Neural cell (in vitro differentiated cells): ENCODE measurements around the gene FA2H. TPM values are rescaled to one million over a fixed set of nuclear protein-coding genes. Genes with fewer than 3 reads are reported as not detected.

ENCODE experiments used
- H2AFZ ChIP-seq: fragments of 200-600, 300-800 bp; sonication (generic), shearing (Covaris generic); 2 replicates; pipeline ENCODE4 v1.6.0; 2014; ENCODE audit warnings: low read depth, mild to moderate bottlenecking, antibody characterized with exemption, low read length, moderate library complexity
- H3F3A ChIP-seq: fragments of 200-600 bp; shearing (Covaris generic); 2 replicates; pipeline ENCODE4 v1.6.1; 2016; ENCODE audit warnings: mild to moderate bottlenecking, moderate library complexity, mixed read lengths, antibody characterized with exemption, low read length; ENCODE audit not compliant: insufficient read depth, poor library complexity, severe bottlenecking
- H3K27ac ChIP-seq: fragments of 200-600, 300-800 bp; sonication (generic), shearing (Covaris generic); 2 replicates; pipeline ENCODE4 v1.5.1; 2014; ENCODE audit warnings: mild to moderate bottlenecking, low read length, moderate library complexity
- H3K27me3 ChIP-seq: fragments of 300-800, 200-600 bp; sonication (generic), shearing (Covaris generic); 2 replicates; pipeline ENCODE4 v1.6.0; 2014; ENCODE audit warnings: mild to moderate bottlenecking, low read depth, low read length, moderate library complexity; ENCODE audit not compliant: insufficient read depth
- H3K36me3 ChIP-seq: fragments of 300-800, 200-600 bp; sonication (generic), shearing (Covaris generic); 2 replicates; pipeline ENCODE4 v1.5.1; 2014; ENCODE audit warnings: mild to moderate bottlenecking, antibody characterized with exemption, low read length, moderate library complexity; ENCODE audit not compliant: insufficient read depth
- H3K4me2 ChIP-seq: fragments of 300-800, 200-600 bp; sonication (generic), shearing (Covaris generic); 2 replicates; pipeline ENCODE4 v1.6.0; 2014; ENCODE audit warnings: mild to moderate bottlenecking, low read length
- H3K4me3 ChIP-seq: fragments of 300-800, 200-600 bp; sonication (generic), shearing (Covaris generic); 2 replicates; pipeline ENCODE4 v1.5.1; 2014; ENCODE audit warnings: mild to moderate bottlenecking, low read length, moderate library complexity
- H3K79me2 ChIP-seq: fragments of 200-600 bp; shearing (Covaris generic); replicated peaks from 2 replicates; pipeline ENCODE4 v1.6.0; 2014; ENCODE audit warnings: mild to moderate bottlenecking, low read length, moderate library complexity; ENCODE audit not compliant: insufficient read depth
- H3K9ac ChIP-seq: fragments of 300-800, 200-600 bp; sonication (generic), shearing (Covaris generic); 2 replicates; pipeline ENCODE4 v1.6.1; 2016; ENCODE audit warnings: mild to moderate bottlenecking, low read length, mixed read lengths
- H3K9me2 ChIP-seq: fragments of 200-600 bp; shearing (Covaris generic); 2 replicates; pipeline ENCODE4 v1.6.1; 2016; ENCODE audit warnings: mild to moderate bottlenecking, low read length, mixed read lengths; ENCODE audit not compliant: insufficient read depth
- H3K9me3 ChIP-seq: fragments of 200-600, 300-800 bp; sonication (generic), shearing (Covaris generic); 2 replicates; pipeline ENCODE4 v1.6.1; 2016; ENCODE audit warnings: mild to moderate bottlenecking, mixed run types, low read length, moderate library complexity, mixed read lengths
- H4K20me1 ChIP-seq: fragments of 200-600 bp; shearing (Covaris generic); 2 replicates; pipeline ENCODE4 v1.6.1; 2016; ENCODE audit warnings: mild to moderate bottlenecking, mixed run types; ENCODE audit not compliant: insufficient read depth
- CTCF ChIP-seq: fragments of 450-650 bp; IDR thresholded peaks from 2 replicates; pipeline ENCODE4 v1.5.1; 2014; ENCODE audit warnings: antibody characterized with exemption, mild to moderate bottlenecking, moderate library complexity; ENCODE audit not compliant: poor library complexity, severe bottlenecking
- EP300 ChIP-seq: fragments of 450-650 bp; conservative IDR thresholded peaks from 2 replicates; pipeline ENCODE4 v1.6.1; 2014; ENCODE audit warnings: antibody characterized with exemption, mild to moderate bottlenecking, moderate library complexity; ENCODE audit not compliant: poor library complexity, severe bottlenecking
- EZH2 ChIP-seq: fragments of 200-600, 300-800 bp; shearing (Covaris generic), sonication (generic); IDR thresholded peaks from 2 replicates; pipeline ENCODE4 v1.6.1; 2014; ENCODE audit warnings: antibody characterized with exemption, low read length, borderline replicate concordance, mild to moderate bottlenecking; ENCODE audit not compliant: insufficient read depth, poor library complexity, severe bottlenecking
- MXI1 ChIP-seq: fragments of 450-650 bp; conservative IDR thresholded peaks from 2 replicates; pipeline ENCODE4 v1.6.1; 2014; ENCODE audit warnings: antibody characterized with exemption, mild to moderate bottlenecking; ENCODE audit not compliant: poor library complexity, severe bottlenecking
- POLR2AphosphoS5 ChIP-seq: IDR thresholded peaks from 2 replicates; pipeline ENCODE4 v1.6.1; 2012
- RAD21 ChIP-seq: fragments of 450-650 bp; conservative IDR thresholded peaks from 2 replicates; pipeline ENCODE4 v1.6.1; 2014; ENCODE audit warnings: antibody characterized with exemption, mild to moderate bottlenecking, moderate library complexity
- REST ChIP-seq: IDR thresholded peaks from 2 replicates; pipeline ENCODE4 v1.6.1; 2012; ENCODE audit warnings: borderline replicate concordance
- SMC3 ChIP-seq: fragments of 450-650 bp; conservative IDR thresholded peaks from 2 replicates; pipeline ENCODE4 v1.6.1; 2014; ENCODE audit warnings: antibody characterized with exemption, mild to moderate bottlenecking, moderate library complexity; ENCODE audit not compliant: poor library complexity
- TAF1 ChIP-seq: IDR thresholded peaks from 2 replicates; pipeline ENCODE4 v1.6.1; 2012; ENCODE audit warnings: low read depth
- polyA plus RNA-seq: library from polyadenylated mRNA; depleted of rRNA; stranded (reverse); fragments of >200 nt; gene quantifications from 2 replicates; pipeline ENCODE4 v1.2.3, GENCODE V29; 2014

The FA2H gene
- polyA plus RNA-seq, 1 donor from 2014 or later: not detected

- H3K27me3 ChIP-seq: no peaks in the 10 kb centered on the region
- H4K20me1 ChIP-seq: no peaks in the 10 kb centered on the region
- no peak overlapping the region for H3K4me2 ChIP-seq
- H2AFZ ChIP-seq: no peak overlapping the region
- TF ChIP-seq RAD21 (no peak), CTCF (no peak), REST (no peak), MXI1 (no peak), SMC3 (no peak), TAF1 (no peak), EP300 (no peak), POLR2AphosphoS5 (no peak), EZH2 (no peak)
- H3K79me2 ChIP-seq: no peaks in the 10 kb centered on the region
- H3K27ac ChIP-seq: no peak overlapping the region
- no peaks in the 10 kb centered on the region for H3K9me3 ChIP-seq
- no peaks in the 10 kb centered on the region for H3K9me2 ChIP-seq
- no peaks in the 10 kb centered on the region for H3K36me3 ChIP-seq
- no peak overlapping the region for H3K9ac ChIP-seq
- H3K4me3 ChIP-seq: no peak overlapping the region
- H3F3A ChIP-seq: no peaks in the 10 kb centered on the region
These were observed 10.4 kb upstream of the FA2H start for GRCh38 chr16:74785031-74785430.

GRCh38 chr16:74778646-74779045 is 4.0 kb upstream of the FA2H start:
- no peak overlapping the region for H3K4me2 ChIP-seq

More at GRCh38 chr16:74778646-74779045, 4.0 kb upstream of the FA2H start:
- H3K9ac ChIP-seq: no peak overlapping the region
- no peaks in the 10 kb centered on the region for H3K9me3 ChIP-seq
- H2AFZ ChIP-seq: no peak overlapping the region
- no peaks in the 10 kb centered on the region for H3K36me3 ChIP-seq
- peaks cover 17% of the 10 kb centered on the region for H3K27me3 ChIP-seq
- H3K27ac ChIP-seq: no peak overlapping the region
- TF ChIP-seq SMC3: no peak
- no peak for TF ChIP-seq POLR2AphosphoS5
- no peak for TF ChIP-seq EZH2
- no peak for TF ChIP-seq MXI1
- TF ChIP-seq TAF1: no peak
- TF ChIP-seq EP300: no peak
- no peak for TF ChIP-seq CTCF
- no peak overlapping the region for H3K4me3 ChIP-seq
- no peaks in the 10 kb centered on the region for H3K79me2 ChIP-seq
- H3F3A ChIP-seq: no peaks in the 10 kb centered on the region
- no peaks in the 10 kb centered on the region for H4K20me1 ChIP-seq
- no peaks in the 10 kb centered on the region for H3K9me2 ChIP-seq
